Glomerular endothelial cell (primary cell): ENCODE data around the gene ATP11A. TPM values are rescaled to one million over a fixed set of nuclear protein-coding genes. Genes with fewer than 3 reads are reported as not detected.

Experiments used
- DNase-seq: peaks from one replicate; pipeline ENCODE4 v3.0.0-alpha.2; 2011; ENCODE audit warnings: low read depth, low spot score; ENCODE audit errors: extremely low read depth
- total RNA-seq: library from RNA; depleted of rRNA; stranded (reverse); fragments of >200 nt; gene quantifications from 2 replicates; pipeline ENCODE4 v1.2.3, GENCODE V29; 2015

The ATP11A gene
- total RNA-seq, 1 donor from 2014 or later: 62.1 TPM

- DNase-seq: no peak
Measured at GRCh38 chr13:112756511-112756966, 66.7 kb downstream of the ATP11A start.

GRCh38 chr13:112756967-112757758 is 67.3 kb downstream of the ATP11A start:
- no peak for DNase-seq

GRCh38 chr13:112757759-112758086 is 67.9 kb downstream of the ATP11A start:
- DNase-seq: no peak

GRCh38 chr13:112759053-112759452 is 69.2 kb downstream of the ATP11A start:
- DNase-seq: no peak

GRCh38 chr13:112759827-112760226 is 70.0 kb downstream of the ATP11A start:
- no peak for DNase-seq

- DNase-seq: no peak
Measured at GRCh38 chr13:112760435-112760834, 70.6 kb downstream of the ATP11A start.

GRCh38 chr13:112760931-112761330 is 71.1 kb downstream of the ATP11A start:
- no peak for DNase-seq

GRCh38 chr13:112761701-112762689 is 72.2 kb downstream of the ATP11A start:
- no peak for DNase-seq

- no peak for DNase-seq
Measured at GRCh38 chr13:112762690-112763080, 72.8 kb downstream of the ATP11A start.

GRCh38 chr13:112764028-112764427 is 74.2 kb downstream of the ATP11A start:
- DNase-seq: no peak

GRCh38 chr13:112764864-112765561 is 75.2 kb downstream of the ATP11A start:
- DNase-seq: no peak

GRCh38 chr13:112765731-112766130 is 75.9 kb downstream of the ATP11A start:
- DNase-seq: no peak

GRCh38 chr13:112766336-112766735 is 76.5 kb downstream of the ATP11A start:
- DNase-seq: no peak

GRCh38 chr13:112767506-112768471 is 78.0 kb downstream of the ATP11A start:
- no peak for DNase-seq

- DNase-seq: no peak
Measured at GRCh38 chr13:112768795-112769481, 79.1 kb downstream of the ATP11A start.

- no peak for DNase-seq
Measured at GRCh38 chr13:112769615-112770014, 79.8 kb downstream of the ATP11A start.

GRCh38 chr13:112770504-112770903 is 80.7 kb downstream of the ATP11A start:
- no peak for DNase-seq

GRCh38 chr13:112771139-112771876 is 81.5 kb downstream of the ATP11A start:
- DNase-seq: no peak
